B cell (primary cell): ENCODE measurements around the gene ODAD4.

Experiments
- EZH2 ChIP-seq: IDR thresholded peaks from 2 replicates; pipeline ENCODE4 v1.6.1; 2012; ENCODE audit warnings: borderline replicate concordance, low read depth, mild to moderate bottlenecking, moderate library complexity, low read length; ENCODE audit not compliant: insufficient read depth, poor library complexity, severe bottlenecking
- TF ChIP-seq, protein P1 (sequence below): fragments of 200-600 bp; IDR thresholded peaks from one replicate; pipeline ENCODE4 v1.8.0; 2022; ENCODE audit warnings: antibody characterized with exemption, mild to moderate bottlenecking

DNA sequence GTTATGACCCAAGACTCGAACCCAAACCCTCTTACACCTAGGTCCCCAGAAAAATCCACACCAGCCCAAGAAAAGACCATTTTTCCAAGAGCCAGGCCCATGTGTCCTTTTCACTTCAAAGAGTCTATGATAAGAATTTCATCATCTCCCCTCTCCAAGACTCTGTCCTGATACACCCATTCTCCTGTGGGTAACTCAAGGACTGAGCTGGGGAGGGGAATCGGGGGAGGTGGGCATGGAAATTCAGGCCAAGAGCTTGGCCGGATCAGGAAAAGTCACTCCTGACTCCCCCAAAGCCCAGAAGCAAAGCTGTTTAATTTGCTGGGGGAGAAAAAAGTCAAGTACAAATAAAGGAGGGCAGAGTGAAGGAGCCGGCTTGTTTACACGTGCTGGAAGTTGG is 15.4 kb upstream of the ODAD4 start:
- TF ChIP-seq, protein P1, sequence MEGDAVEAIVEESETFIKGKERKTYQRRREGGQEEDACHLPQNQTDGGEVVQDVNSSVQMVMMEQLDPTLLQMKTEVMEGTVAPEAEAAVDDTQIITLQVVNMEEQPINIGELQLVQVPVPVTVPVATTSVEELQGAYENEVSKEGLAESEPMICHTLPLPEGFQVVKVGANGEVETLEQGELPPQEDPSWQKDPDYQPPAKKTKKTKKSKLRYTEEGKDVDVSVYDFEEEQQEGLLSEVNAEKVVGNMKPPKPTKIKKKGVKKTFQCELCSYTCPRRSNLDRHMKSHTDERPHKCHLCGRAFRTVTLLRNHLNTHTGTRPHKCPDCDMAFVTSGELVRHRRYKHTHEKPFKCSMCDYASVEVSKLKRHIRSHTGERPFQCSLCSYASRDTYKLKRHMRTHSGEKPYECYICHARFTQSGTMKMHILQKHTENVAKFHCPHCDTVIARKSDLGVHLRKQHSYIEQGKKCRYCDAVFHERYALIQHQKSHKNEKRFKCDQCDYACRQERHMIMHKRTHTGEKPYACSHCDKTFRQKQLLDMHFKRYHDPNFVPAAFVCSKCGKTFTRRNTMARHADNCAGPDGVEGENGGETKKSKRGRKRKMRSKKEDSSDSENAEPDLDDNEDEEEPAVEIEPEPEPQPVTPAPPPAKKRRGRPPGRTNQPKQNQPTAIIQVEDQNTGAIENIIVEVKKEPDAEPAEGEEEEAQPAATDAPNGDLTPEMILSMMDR = no peak
- no peak for TF ChIP-seq EZH2
